ENCODE measurements around the gene TMEM119.

DNA sequence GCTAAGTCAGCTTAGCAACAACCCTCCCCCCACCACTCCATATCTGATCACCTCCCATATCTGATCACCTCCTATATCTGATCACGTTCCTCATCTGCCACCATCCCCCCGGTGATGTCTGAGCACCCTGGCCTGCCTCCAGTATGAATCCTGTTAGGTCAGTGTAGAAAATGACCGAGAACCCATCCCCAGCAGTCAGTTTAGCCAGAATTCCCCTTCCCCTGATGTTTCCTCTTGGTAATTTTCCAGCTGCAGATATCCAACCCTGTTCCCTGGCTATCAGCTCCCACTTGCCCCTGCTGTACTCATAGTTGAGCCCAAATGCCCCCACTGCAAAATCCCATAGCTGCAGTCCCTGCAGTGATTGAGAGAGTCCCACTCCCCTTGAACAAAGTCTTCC, 23.3 kb upstream of the TMEM119 start:
- TF ChIP-seq POLR2A (IDR thresholded peaks at IDR 0.05): no peak
- TF ChIP-seq, protein P1, sequence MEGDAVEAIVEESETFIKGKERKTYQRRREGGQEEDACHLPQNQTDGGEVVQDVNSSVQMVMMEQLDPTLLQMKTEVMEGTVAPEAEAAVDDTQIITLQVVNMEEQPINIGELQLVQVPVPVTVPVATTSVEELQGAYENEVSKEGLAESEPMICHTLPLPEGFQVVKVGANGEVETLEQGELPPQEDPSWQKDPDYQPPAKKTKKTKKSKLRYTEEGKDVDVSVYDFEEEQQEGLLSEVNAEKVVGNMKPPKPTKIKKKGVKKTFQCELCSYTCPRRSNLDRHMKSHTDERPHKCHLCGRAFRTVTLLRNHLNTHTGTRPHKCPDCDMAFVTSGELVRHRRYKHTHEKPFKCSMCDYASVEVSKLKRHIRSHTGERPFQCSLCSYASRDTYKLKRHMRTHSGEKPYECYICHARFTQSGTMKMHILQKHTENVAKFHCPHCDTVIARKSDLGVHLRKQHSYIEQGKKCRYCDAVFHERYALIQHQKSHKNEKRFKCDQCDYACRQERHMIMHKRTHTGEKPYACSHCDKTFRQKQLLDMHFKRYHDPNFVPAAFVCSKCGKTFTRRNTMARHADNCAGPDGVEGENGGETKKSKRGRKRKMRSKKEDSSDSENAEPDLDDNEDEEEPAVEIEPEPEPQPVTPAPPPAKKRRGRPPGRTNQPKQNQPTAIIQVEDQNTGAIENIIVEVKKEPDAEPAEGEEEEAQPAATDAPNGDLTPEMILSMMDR (IDR thresholded peaks at IDR 0.05): no peak
- no peak for TF ChIP-seq POLR2AphosphoS5 (IDR thresholded peaks at IDR 0.05; ENCODE audit: insufficient read depth in 1 of 2, low read depth in 1 of 2)
